Right hindlimb (tissue), 1 donor: ENCODE data around the gene ITGB8.

Experiments used
- DNase-seq: peaks from one replicate; pipeline ENCODE4 v3.0.0-alpha.2; 2018

Gene ITGB8

DNA sequence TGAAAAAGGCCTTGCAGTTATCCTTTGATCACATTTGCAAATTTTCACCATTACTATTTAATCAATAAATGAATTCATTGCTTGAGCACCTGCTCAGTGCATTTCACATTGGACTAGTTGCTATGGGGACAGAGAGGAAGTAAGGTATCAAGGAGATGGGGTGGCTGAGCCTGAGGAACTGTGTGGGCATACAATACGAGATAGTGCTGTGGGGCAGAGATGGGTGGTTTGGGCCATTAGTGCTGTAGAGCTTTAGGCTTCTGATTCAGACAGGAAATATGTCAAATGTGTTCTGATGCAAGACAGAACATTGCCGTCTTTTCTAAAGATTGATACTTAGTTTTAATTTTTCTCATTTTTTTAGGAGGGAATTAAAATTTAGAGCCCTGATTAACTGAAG is 13.2 kb downstream of the ITGB8 start:
- DNase-seq: no peak

DNA sequence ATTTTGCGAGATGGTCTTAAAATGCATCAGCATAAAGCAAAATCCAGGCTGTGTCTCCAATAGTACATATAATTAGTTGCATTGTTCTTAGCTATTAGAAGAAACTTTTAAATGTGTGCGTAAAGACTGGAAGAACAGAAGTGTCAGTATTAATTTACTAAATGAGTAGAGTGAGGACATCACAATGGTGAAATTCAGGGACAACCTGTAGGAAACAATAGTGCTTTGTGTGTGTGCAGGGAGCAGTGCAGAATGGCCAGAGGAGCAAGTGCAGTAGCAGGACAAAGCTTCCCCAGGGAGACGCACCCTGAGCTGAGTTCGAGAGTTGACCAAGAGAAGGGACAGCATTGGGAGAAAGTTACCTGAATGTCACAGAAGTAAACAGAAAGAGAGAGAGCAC is 13.7 kb downstream of the ITGB8 start:
- no peak for DNase-seq

- no peak for DNase-seq
Observed at GRCh38 chr7:20346577-20346976, 15.9 kb downstream of the ITGB8 start.

GRCh38 chr7:20347680-20348079 is 17.0 kb downstream of the ITGB8 start:
- no peak for DNase-seq

GRCh38 chr7:20348125-20348807 is 17.6 kb downstream of the ITGB8 start:
- DNase-seq: no peak

DNA sequence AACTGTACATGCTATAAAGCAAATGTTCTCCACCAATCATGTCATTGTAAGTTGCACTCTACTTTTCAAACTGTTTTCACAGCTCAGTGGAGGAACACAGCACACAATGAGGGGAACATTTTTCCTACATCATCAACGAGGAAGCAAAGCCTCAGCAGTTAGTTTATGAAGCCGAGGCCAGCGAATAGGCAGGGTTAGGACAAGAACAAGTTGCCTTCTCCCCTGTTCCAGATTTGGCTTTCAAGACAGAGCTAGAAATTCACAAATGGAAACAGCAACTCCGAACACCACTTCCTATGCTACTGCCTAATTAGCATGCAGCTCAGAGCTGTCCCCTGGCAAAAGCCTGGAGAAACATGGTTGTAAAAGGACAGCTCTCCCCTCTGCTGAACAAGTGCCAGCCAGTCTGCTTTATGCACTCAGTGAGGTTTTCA is 19.8 kb downstream of the ITGB8 start:
- peak; percentile 51 for DNase-seq

- DNase-seq: no peak
Observed at GRCh38 chr7:20350996-20351692, 20.4 kb downstream of the ITGB8 start.

DNA sequence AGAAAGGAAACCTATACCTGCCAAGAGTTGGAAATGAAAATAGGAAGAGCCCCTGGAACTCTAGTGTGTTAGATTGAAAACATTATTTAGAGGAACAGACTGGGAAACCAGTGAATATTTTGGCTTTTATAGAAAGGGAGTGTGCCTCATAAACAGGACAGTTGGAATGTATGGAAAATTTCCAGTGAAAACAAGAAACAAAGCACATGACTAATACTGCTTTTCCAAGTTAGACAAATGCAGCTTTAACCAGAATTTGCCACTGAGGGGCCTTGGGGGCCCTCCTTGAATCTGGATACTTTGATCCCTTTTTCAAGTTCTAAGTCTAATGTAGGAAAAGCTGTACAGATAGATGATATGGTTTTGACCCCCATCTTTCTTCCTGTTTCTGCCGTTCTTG is 21.2 kb downstream of the ITGB8 start:
- DNase-seq: peak; percentile 39

DNA sequence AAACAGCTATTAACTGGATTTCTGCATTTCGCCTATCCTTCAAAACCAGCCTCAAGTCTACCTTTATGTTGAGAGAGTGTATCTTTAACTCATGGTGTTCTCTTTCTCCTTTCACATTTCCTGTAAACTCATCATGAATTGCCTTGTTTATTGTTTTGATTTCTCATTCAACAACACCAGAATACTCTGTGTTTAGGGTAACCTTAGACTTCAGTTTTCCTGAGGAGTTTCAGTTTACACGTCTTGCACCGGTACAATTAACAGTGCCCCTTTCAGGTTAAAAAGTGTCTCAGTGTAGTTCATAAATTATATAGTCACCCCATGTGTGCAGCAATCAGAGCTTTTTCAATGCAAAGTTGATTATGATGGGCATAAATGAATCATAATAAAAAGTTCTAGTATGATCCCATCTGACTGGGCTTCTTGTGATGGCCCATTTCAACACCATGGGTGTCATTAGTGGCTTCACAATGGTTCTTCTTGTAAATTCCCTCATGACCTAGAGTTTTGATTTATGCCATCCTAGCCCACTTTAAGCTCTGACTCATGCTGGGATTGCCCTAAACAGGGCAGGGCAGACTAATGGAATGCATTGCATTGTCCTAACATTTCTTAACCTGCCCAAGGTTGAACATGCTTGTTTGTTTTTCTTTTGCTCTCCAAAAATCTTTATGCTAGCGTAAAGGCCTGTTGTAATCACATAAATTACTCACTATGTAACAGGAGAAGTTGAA is 22.0 kb downstream of the ITGB8 start:
- no peak for DNase-seq

- DNase-seq: no peak
Observed at GRCh38 chr7:20354610-20355528, 24.2 kb downstream of the ITGB8 start.

DNA sequence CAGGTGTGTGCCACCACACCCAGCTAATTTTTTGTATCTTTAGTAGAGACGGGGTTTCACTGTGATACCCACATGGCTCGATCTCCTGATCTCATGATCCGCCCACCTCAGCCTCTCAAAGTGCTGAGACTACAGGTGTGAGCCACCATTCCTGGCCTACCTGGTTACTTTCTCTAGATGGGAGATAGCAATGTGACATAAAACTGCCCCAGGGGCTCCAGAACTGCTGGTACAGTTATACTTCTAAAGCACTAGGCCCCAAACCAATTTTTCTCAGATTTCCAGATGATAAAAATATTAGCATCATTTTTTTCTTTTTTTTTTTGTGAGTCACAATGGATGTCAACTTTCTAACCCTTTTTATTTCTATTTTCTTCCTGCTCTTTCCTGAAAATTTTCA is 27.4 kb downstream of the ITGB8 start:
- no peak for DNase-seq

GRCh38 chr7:20358762-20359282 is 28.1 kb downstream of the ITGB8 start:
- no peak for DNase-seq

DNA sequence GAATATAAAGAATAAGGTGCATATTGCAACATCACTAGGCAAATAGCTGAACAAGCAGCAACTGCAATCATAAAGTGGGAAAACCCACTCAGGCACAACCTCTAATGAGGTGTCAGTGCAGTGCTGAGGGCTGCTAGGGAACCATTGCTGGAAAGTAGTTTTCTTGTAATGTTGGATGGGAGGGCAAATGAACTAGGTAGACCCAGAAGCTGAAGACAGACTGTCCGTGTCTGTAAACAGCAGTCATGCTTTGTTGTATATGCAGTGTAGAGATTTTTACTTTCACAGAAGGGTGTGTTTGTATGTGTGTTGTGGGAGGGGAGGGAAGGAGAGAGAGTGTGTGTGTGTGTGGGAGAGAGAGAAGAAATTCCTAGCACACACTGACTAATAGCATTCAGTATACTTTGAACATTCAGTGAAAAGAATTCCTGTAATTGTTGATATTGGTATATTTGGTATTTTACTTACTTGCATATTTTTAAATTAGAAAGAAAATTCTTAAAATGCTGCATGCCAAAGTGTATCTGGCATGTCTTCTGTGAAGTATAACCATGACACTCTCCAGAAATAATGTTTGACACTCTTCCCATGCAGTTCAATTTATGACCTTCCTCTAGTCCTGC is 28.8 kb downstream of the ITGB8 start:
- DNase-seq: no peak

- no peak for DNase-seq
Observed at GRCh38 chr7:20362574-20363253, 32.0 kb downstream of the ITGB8 start.

GRCh38 chr7:20364571-20365196 is 34.0 kb downstream of the ITGB8 start:
- DNase-seq: peak; percentile 62

DNA sequence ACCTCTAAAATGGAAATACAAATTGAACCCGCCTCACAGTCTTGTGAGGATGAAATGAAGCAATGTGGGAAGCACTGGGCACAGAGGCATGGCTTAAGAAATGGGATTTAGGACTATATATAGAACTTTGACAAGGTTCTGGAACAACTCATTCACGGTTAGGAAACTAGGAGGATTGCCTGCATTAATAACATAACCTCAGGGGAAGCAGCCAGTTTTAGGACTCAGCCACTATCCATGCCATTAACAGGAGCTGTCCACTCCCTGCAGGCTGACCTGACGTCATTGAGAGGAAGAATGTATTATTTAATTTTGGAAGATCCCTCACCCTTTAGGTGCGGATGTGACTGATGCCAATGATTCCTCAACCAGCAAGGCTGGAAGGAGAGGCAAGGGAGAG is 34.8 kb downstream of the ITGB8 start:
- DNase-seq: no peak

- DNase-seq: no peak
Observed at GRCh38 chr7:20374399-20374798, 43.7 kb downstream of the ITGB8 start.

DNA sequence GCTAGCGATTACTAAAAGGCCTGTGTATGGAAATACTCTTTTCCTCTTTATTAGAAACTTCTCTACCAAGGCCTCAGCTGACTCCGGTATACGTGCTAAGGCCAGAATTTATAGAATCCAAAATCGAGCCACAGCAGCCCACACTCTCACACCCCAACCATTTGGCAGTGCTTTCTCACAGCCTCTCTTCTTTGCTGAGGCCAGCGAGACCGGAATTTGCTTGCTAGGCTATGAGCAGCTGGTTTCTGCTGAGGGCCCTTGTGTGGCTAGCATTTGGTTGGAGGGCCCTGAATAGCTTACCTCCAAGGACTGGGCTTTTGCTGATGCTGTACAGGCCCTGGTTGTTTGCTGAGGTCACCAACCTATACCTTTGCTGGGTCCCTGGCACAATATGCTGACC is 46.1 kb downstream of the ITGB8 start:
- no peak for DNase-seq

DNA sequence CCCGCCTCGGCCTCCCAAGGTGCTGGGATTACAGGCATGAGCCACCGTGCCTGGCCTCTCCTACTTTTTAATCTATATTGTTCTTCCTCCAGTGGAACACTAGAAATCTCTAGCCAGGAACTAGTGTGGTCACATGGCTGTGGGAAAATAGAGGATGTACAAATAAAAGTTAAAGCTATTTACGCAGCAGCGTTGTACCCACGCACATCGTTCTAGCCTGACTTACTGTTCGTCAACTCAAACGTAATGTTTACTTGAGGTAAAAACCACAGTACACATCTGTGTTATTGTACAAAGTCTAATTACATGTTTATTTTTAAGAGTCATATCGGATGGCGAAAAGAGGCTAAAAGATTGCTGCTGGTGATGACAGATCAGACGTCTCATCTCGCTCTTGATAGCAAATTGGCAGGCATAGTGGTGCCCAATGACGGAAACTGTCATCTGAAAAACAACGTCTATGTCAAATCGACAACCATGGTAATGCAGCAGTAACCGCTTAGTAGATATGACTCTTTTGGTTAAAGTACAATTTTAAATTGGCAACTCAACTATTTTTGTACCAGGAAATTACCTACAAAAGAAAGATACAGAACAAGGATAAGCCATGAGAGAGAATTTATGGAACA is 50.8 kb downstream of the ITGB8 start:
- no peak for DNase-seq

GRCh38 chr7:20383351-20383750 is 52.7 kb downstream of the ITGB8 start:
- DNase-seq: no peak

DNA sequence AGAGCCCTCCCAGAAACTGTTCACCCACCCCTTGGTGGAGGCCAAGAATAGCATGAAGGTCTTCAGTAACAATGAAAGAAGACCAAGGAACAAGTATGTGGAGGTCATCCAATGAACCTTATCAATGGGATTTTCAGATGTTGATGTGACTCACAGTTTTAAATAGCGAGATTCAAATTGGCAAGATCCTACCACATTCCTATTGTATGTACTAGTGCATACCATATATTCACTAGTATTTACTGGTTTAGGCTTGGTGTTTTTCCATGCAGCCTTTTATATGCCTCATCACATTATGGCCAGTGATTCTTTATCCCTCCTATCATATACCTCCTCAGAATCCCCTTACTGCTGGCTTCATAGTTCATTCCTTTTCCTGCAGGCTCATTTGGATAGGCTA is 54.4 kb downstream of the ITGB8 start:
- no peak for DNase-seq
